Mucosa of descending colon (tissue), 3 donors: Measurements from ENCODE around the gene DUS1L. TPM values are rescaled to one million over a fixed set of nuclear protein-coding genes. Genes with fewer than 3 reads are reported as not detected.
A peak's percentile ranks its signal among the peaks of the same experiment; 100 is the strongest.

Experiments used
- ATAC-seq: fragments of 200-7000 bp; cut with Tn5 transposase; one replicate; pipeline ENCODE4 v1.9.1; 2020; ENCODE audit warnings: mild to moderate bottlenecking, moderate library complexity
- DNase-seq, 3 donors: peaks; one replicate each; pipeline ENCODE4 v3.0.0-alpha.2; 2020
- H3K36me3 ChIP-seq: fragments of 200-600 bp; one replicate; pipeline ENCODE4 v1.8.0; 2021; ENCODE audit warnings: low read depth, mild to moderate bottlenecking
- H3K4me1 ChIP-seq: fragments of 200-600 bp; one replicate; pipeline ENCODE4 v1.8.0; 2021; ENCODE audit warnings: low read depth, mild to moderate bottlenecking
- H3K4me3 ChIP-seq: fragments of 200-600 bp; one replicate; pipeline ENCODE4 v1.8.0; 2021; ENCODE audit warnings: mild to moderate bottlenecking
- H3K9me3 ChIP-seq: fragments of 200-600 bp; one replicate; pipeline ENCODE4 v1.8.0; 2021; ENCODE audit warnings: mild to moderate bottlenecking
- CTCF ChIP-seq: fragments of 200-600 bp; IDR thresholded peaks from one replicate; pipeline ENCODE4 v1.8.0; 2022; ENCODE audit warnings: antibody characterized with exemption, mild to moderate bottlenecking
- intact Hi-C, 2 donors: fragments of 100-400 bp; cut with DNase I in 1 of 2; cut with micrococcal nuclease in 1 of 2; formaldehyde crosslinking; loops; one replicate each; pipeline versions ENCODE4 v1.11.0 to v1.11.1; 2022; cut with DNase I, micrococcal nuclease
- total RNA-seq, 3 donors: library from RNA; stranded (reverse); fragmentation: NEBNext Ultra II Directional in 2 of 3; extraction: Animal tissue kit (Norgen Biotek cat#: 25700) in 2 of 3; gene quantifications; one replicate each; pipeline versions ENCODE4 v1.2.1 to v1.2.4, GENCODE V29; 2021 to 2023
- donor health status: DM: no; HTN: no; CAD: no; lungs with moderate emphysema.
- donor health status: DM: no; HTN: no; CAD: no.
- donor health status: DM: no; HTN: yes; CAD: no.

Gene DUS1L
- total RNA-seq, 3 donors from 2014 or later = 99.8 to 143 (median 138) TPM

DNA sequence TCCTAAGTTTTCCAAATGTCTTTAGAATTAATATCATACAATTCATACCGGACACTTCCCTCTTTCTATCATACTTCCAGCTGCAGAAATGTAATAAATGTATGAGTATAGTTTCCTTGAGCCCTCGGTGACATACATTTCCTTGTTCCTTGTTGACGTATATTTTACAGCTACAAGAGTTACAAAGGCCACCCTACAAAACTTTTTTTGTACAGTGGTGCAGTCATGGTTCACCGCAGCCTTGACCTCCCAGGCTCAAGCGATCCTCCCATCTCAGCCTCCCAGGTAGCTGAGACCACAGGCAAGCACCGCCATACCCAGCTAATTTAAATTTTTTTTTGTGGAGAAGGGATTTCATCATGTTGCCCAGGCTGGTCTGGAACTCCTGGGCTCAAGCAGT is 7.2 kb upstream of the DUS1L start:
- no peak overlapping the region for H3K4me3 ChIP-seq
- intact Hi-C loops = no loop called here
- peaks cover 4% of the 10 kb centered on the region for H3K4me1 ChIP-seq
- H3K9me3 ChIP-seq = no peaks in the 10 kb centered on the region
- H3K36me3 ChIP-seq = no peaks in the 10 kb centered on the region
- no peak for TF ChIP-seq CTCF
- ATAC-seq (peak; percentile 96), DNase-seq (peak in 2 of 3 donors; percentile 63 to 66)

- DNase-seq (no peak), ATAC-seq (no peak)
- peaks cover 10% of the 10 kb centered on the region for H3K4me1 ChIP-seq
- H3K36me3 ChIP-seq = no peaks in the 10 kb centered on the region
- no peak for TF ChIP-seq CTCF
- intact Hi-C loops = no loop called here
- H3K9me3 ChIP-seq = no peaks in the 10 kb centered on the region
- no peak overlapping the region for H3K4me3 ChIP-seq
Measured at GRCh38 chr17:82070611-82071010, 5.0 kb upstream of the DUS1L start.

- intact Hi-C loops = no loop called here
- peak in 1 of 3 donors; percentile 55 for DNase-seq
- peak; percentile 27 for ATAC-seq
Measured at GRCh38 chr17:82065193-82065637, 389 bp downstream of the DUS1L start.

DNA sequence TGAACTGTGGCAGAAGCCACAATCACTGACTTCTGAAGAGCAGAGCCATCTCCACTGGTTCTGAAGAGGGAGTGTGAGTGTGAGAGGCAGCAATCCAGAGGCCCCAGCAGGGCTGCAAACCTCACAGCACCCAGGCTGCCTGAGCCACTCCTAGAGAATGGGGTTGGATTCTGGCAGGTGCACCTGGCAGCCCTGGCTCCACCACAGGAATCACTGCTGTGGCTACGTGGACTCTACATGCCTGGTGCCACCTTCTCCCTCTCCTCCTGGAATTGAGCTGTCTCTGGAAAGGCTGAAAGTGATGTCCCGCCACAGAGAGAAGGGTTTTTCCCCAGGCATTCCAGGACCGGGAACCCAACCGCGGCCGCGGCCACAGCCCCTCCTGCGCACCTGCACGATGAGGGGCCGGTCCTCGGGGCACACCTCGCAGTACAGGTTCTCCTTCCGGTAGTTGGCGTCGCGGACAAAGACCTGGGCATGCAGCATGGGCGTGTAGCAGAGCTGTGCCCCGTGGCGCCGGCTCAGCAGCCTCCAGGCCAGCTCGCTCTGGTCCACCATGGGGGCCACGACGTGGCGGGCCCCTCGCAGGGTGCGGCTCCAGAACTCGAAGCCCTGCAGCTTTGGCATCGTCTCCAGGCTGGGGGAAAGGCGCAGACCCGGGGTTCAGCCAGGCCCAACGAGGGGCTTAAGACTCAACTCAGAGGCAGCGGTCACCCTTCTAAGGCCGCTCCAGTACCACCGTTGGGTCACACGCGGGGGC is 991 bp downstream of the DUS1L start:
- peak; percentile 85 for ATAC-seq
- no peak for TF ChIP-seq CTCF
- peak in 2 of 3 donors; percentile 64 to 73 for DNase-seq

More at GRCh38 chr17:82065193-82065637, 389 bp downstream of the DUS1L start:
- Histone ChIP-seq H3K4me1 (peaks cover 16% of the 10 kb centered on the region), H3K4me3 (peak overlapping the region; percentile 59), H3K36me3 (no peaks in the 10 kb centered on the region), H3K9me3 (no peaks in the 10 kb centered on the region)
- TF ChIP-seq CTCF = no peak

GRCh38 chr17:82063424-82064415 is 1.9 kb downstream of the DUS1L start:
- no peak overlapping the region for H3K4me3 ChIP-seq
- peaks cover 16% of the 10 kb centered on the region for H3K4me1 ChIP-seq
- ATAC-seq (no peak), DNase-seq (no peak)
- intact Hi-C loops = no loop called here
- TF ChIP-seq CTCF = no peak
- H3K36me3 ChIP-seq = no peaks in the 10 kb centered on the region
- no peaks in the 10 kb centered on the region for H3K9me3 ChIP-seq

More for the DNA sequence above, 991 bp downstream of the DUS1L start:
- Histone ChIP-seq H3K36me3 (no peaks in the 10 kb centered on the region), H3K4me1 (peaks cover 16% of the 10 kb centered on the region), H3K9me3 (no peaks in the 10 kb centered on the region), H3K4me3 (peak overlapping the region; percentile 59)
- intact Hi-C loops = no loop called here
